OCI-LY1 (cell line): ENCODE measurements around the gene RAPGEF1.

Experiments
- H2AFZ ChIP-seq: fragments of 200-600 bp; sonication (generic), shearing (Covaris generic); 2 replicates; pipeline ENCODE4 v1.6.0; 2014; ENCODE audit warnings: antibody characterized with exemption, mild to moderate bottlenecking, low read length
- H3F3A ChIP-seq: fragments of 200-600 bp; sonication (generic), shearing (Covaris generic); 2 replicates; pipeline ENCODE4 v1.6.0; 2014; ENCODE audit warnings: mild to moderate bottlenecking, antibody characterized with exemption, low read length, moderate library complexity; ENCODE audit not compliant: insufficient read depth
- H3K27ac ChIP-seq: fragments of 200-600 bp; sonication (generic); 2 replicates; pipeline ENCODE4 v1.5.1; 2014; ENCODE audit warnings: low read length, mixed run types, mild to moderate bottlenecking, low read depth; ENCODE audit not compliant: poor library complexity, severe bottlenecking
- H3K27me3 ChIP-seq: fragments of 200-600 bp; sonication (generic); 2 replicates; pipeline ENCODE4 v1.6.0; 2014; ENCODE audit warnings: antibody characterized with exemption, mild to moderate bottlenecking, low read length, moderate library complexity; ENCODE audit not compliant: insufficient read depth
- H3K36me3 ChIP-seq: fragments of 200-600 bp; sonication (generic); 2 replicates; pipeline ENCODE4 v1.6.1; 2014; ENCODE audit warnings: mild to moderate bottlenecking, antibody characterized with exemption, low read length, moderate library complexity, mixed read lengths; ENCODE audit not compliant: insufficient read depth
- H3K4me1 ChIP-seq: fragments of 200-600 bp; sonication (generic); 2 replicates; pipeline ENCODE4 v1.5.1; 2014; ENCODE audit warnings: mild to moderate bottlenecking, low read length, moderate library complexity; ENCODE audit not compliant: insufficient read depth, severe bottlenecking
- H3K4me2 ChIP-seq: fragments of 200-600 bp; sonication (generic), shearing (Covaris generic); 2 replicates; pipeline ENCODE4 v1.6.1; 2014; ENCODE audit warnings: low read length
- H3K4me3 ChIP-seq: fragments of 200-600 bp; sonication (generic); 2 replicates; pipeline ENCODE4 v1.5.1; 2014; ENCODE audit warnings: low read length, low read depth, mild to moderate bottlenecking, mixed read lengths; ENCODE audit not compliant: poor library complexity, severe bottlenecking
- H3K79me2 ChIP-seq: fragments of 200-600 bp; shearing (Covaris generic); 2 replicates; pipeline ENCODE4 v1.6.1; 2016; ENCODE audit warnings: mixed run types, low read length, mixed read lengths; ENCODE audit not compliant: insufficient read depth
- H3K9ac ChIP-seq: fragments of 200-600 bp; sonication (generic), shearing (Covaris generic); 2 replicates; pipeline ENCODE4 v1.6.1; 2014; ENCODE audit warnings: mild to moderate bottlenecking, low read length, mixed read lengths
- H3K9me2 ChIP-seq: fragments of 200-600 bp; sonication (generic), shearing (Covaris generic); 2 replicates; pipeline ENCODE4 v1.6.1; 2014; ENCODE audit warnings: low read depth, mild to moderate bottlenecking, low read length, mixed read lengths
- H3K9me3 ChIP-seq: fragments of 200-600 bp; shearing (Covaris generic); 2 replicates; pipeline ENCODE4 v1.6.1; 2014; ENCODE audit warnings: low read length, mixed read lengths
- H4K20me1 ChIP-seq: fragments of 200-600 bp; sonication (generic), shearing (Covaris generic); 2 replicates; pipeline ENCODE4 v1.6.0; 2016; ENCODE audit warnings: mild to moderate bottlenecking, low read length; ENCODE audit not compliant: insufficient read depth
- EZH2 ChIP-seq: fragments of 200-600 bp; sonication (generic), shearing (Covaris generic); IDR thresholded peaks from 2 replicates; pipeline ENCODE4 v1.8.0; 2017; ENCODE audit warnings: borderline replicate concordance, mixed run types, mild to moderate bottlenecking, antibody characterized with exemption, low read length, moderate library complexity, mixed read lengths
- TF ChIP-seq, protein P1 (sequence below): fragments of 200-600 bp; sonication (generic), shearing (Covaris generic); IDR thresholded peaks from 2 replicates; pipeline ENCODE4 v1.5.1; 2017; ENCODE audit warnings: mild to moderate bottlenecking, antibody characterized with exemption, low read length, moderate library complexity, mixed read lengths

RAPGEF1 gene

DNA sequence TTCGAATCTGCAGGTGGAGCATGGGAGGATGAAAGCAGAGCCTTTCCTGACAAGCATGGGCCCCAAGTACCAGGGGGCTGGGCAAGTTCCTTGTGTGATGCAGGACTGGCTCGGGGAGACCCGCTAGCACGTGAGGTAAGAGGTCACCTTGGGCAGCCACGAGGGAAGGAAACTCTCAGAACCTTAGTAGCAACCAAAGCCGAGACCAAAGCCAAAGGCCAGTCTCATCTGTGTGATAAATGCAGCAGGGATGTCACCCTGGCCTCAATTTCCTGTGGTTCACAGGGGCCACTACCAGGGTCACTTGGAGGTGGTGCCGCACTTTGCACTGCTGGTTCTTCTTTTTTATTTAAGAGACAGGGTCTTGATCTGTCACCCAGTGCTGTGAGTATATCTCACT lies 155.0 kb downstream of the RAPGEF1 start:
- no peaks in the 10 kb centered on the region for H3K79me2 ChIP-seq
- H3K4me2 ChIP-seq = no peak overlapping the region
- H3K9ac ChIP-seq = no peak overlapping the region
- peaks cover 85% of the 10 kb centered on the region for H3K36me3 ChIP-seq
- H3K9me3 ChIP-seq = no peaks in the 10 kb centered on the region
- H2AFZ ChIP-seq = no peak overlapping the region
- no peaks in the 10 kb centered on the region for H3K4me1 ChIP-seq
- no peaks in the 10 kb centered on the region for H3F3A ChIP-seq
- no peaks in the 10 kb centered on the region for H3K27me3 ChIP-seq
- no peak overlapping the region for H3K4me3 ChIP-seq
- H3K9me2 ChIP-seq = no peaks in the 10 kb centered on the region
- no peak overlapping the region for H3K27ac ChIP-seq
- TF ChIP-seq, protein P1, sequence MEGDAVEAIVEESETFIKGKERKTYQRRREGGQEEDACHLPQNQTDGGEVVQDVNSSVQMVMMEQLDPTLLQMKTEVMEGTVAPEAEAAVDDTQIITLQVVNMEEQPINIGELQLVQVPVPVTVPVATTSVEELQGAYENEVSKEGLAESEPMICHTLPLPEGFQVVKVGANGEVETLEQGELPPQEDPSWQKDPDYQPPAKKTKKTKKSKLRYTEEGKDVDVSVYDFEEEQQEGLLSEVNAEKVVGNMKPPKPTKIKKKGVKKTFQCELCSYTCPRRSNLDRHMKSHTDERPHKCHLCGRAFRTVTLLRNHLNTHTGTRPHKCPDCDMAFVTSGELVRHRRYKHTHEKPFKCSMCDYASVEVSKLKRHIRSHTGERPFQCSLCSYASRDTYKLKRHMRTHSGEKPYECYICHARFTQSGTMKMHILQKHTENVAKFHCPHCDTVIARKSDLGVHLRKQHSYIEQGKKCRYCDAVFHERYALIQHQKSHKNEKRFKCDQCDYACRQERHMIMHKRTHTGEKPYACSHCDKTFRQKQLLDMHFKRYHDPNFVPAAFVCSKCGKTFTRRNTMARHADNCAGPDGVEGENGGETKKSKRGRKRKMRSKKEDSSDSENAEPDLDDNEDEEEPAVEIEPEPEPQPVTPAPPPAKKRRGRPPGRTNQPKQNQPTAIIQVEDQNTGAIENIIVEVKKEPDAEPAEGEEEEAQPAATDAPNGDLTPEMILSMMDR = no peak
- no peak for TF ChIP-seq EZH2
- H4K20me1 ChIP-seq = no peaks in the 10 kb centered on the region

DNA sequence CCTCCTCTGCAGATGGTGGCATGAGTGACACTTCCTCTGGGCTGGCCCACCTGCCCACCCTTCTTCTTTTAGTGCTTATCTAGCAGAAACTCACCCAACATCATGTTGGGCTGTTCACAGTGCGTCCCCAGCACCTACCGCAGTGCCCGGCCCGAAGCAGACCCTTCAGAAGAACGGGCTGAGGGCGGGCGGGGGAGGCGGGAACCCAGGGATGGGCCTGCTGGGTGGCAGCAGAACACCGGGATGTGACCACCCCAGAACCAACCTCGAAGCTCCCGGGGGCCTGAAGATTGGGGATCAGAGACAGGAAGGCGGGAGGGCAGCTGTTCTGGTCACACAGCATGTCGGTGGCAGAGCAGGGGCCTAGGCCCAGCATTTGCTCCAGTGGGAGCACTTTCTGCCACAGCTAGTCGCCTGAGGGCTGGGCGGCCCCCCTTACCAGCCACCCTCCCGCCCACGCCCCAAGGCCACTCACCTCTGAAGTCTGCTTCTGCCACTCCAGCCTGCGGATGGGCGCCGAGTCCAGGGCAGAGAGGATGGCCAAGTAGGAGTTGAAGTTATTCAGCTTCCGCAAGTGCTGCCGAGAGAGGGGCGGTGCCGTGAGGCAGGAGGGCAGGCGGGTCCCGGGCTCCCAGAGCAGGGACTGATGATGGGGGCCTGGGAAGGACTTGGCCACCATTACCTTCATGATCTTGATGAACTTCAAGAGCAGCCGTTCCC lies 155.9 kb downstream of the RAPGEF1 start:
- Histone ChIP-seq H3K4me1 (peaks cover 5% of the 10 kb centered on the region), H3K4me2 (no peak overlapping the region), H2AFZ (no peak overlapping the region), H3K9me2 (no peaks in the 10 kb centered on the region), H3K9ac (no peak overlapping the region), H3K4me3 (no peak overlapping the region), H3K27me3 (no peaks in the 10 kb centered on the region), H3K36me3 (peaks cover 85% of the 10 kb centered on the region), H3K9me3 (no peaks in the 10 kb centered on the region), H4K20me1 (no peaks in the 10 kb centered on the region), H3K27ac (no peak overlapping the region), H3K79me2 (no peaks in the 10 kb centered on the region), H3F3A (no peaks in the 10 kb centered on the region)
- TF ChIP-seq, protein P1 = no peak
- no peak for TF ChIP-seq EZH2

DNA sequence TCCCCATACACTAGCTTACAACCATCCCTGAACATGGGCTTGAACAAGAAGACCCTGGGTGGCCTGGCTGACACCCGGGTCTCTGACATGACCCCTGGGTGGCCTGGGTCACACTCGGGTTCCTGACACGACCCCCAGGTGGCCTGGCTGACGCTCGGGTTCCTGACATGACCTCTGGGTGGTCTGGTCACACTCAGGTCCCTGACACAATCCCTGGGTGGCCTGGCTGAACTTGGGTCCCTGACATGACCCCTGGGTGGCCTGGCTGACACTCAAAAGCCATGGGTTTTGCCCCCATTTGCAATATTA lies 156.6 kb downstream of the RAPGEF1 start:
- H3K4me3 ChIP-seq = no peak overlapping the region
- peaks cover 85% of the 10 kb centered on the region for H3K36me3 ChIP-seq
- TF ChIP-seq, protein P1 = no peak
- no peak for TF ChIP-seq EZH2
- H3K9me3 ChIP-seq = no peaks in the 10 kb centered on the region
- no peak overlapping the region for H3K9ac ChIP-seq
- H4K20me1 ChIP-seq = no peaks in the 10 kb centered on the region
- no peaks in the 10 kb centered on the region for H3K27me3 ChIP-seq
- no peaks in the 10 kb centered on the region for H3K79me2 ChIP-seq
- no peak overlapping the region for H3K4me2 ChIP-seq
- H2AFZ ChIP-seq = no peak overlapping the region
- H3K4me1 ChIP-seq = peaks cover 7% of the 10 kb centered on the region
- no peaks in the 10 kb centered on the region for H3K9me2 ChIP-seq
- H3K27ac ChIP-seq = no peak overlapping the region
- H3F3A ChIP-seq = no peaks in the 10 kb centered on the region
